Measurements from ENCODE around the gene GPLD1.
A peak's percentile ranks its signal among the peaks of the same experiment; 100 is the strongest.
"Not testable (repeated sequence)": the region's sequence is repeated elsewhere in the genome, so short reads cannot be mapped to it uniquely, and the experiment has no call there.

GPLD1 gene

GRCh38 chr6:24408719-24409410 lies 80.5 kb downstream of the GPLD1 start:
- no peak for DNase-seq

GRCh38 chr6:24405262-24405661 lies 84.1 kb downstream of the GPLD1 start:
- no peak for DNase-seq

- DNase-seq = no peak
Measured at GRCh38 chr6:24403501-24403824, 85.9 kb downstream of the GPLD1 start.

GRCh38 chr6:24402697-24403500 lies 86.5 kb downstream of the GPLD1 start, which contains the start of gene MRS2:
Gene MRS2 (plus strand): TSS chr6:24402936. CDS start chr6:24403047, 111 bp downstream.
- peak; percentile 91 for DNase-seq

- no peak for DNase-seq
Measured at GRCh38 chr6:24401458-24401857, 87.9 kb downstream of the GPLD1 start.

GRCh38 chr6:24400045-24401039 lies 89.0 kb downstream of the GPLD1 start:
- DNase-seq = not testable (repeated sequence)

GRCh38 chr6:24397631-24398030 lies 91.7 kb downstream of the GPLD1 start:
- no peak for DNase-seq

- no peak for DNase-seq
Measured at GRCh38 chr6:24396824-24397223, 92.6 kb downstream of the GPLD1 start.

GRCh38 chr6:24394780-24395437 lies 94.5 kb downstream of the GPLD1 start:
- DNase-seq = no peak

- DNase-seq = no peak
Measured at GRCh38 chr6:24394061-24394779, 95.2 kb downstream of the GPLD1 start.

GRCh38 chr6:24391756-24392405 lies 97.5 kb downstream of the GPLD1 start:
- DNase-seq = no peak

GRCh38 chr6:24391208-24391607 lies 98.2 kb downstream of the GPLD1 start:
- no peak for DNase-seq

GRCh38 chr6:24387818-24388217 lies 101.6 kb downstream of the GPLD1 start:
- no peak for DNase-seq

- no peak for DNase-seq
Measured at GRCh38 chr6:24385536-24386269, 103.7 kb downstream of the GPLD1 start.

- not testable (repeated sequence) for DNase-seq
Measured at GRCh38 chr6:24384369-24385130, 104.8 kb downstream of the GPLD1 start.

GRCh38 chr6:24382891-24383494 lies 106.4 kb downstream of the GPLD1 start:
- DNase-seq = not testable (repeated sequence)

- no peak for DNase-seq
Measured at GRCh38 chr6:24382220-24382540, 107.2 kb downstream of the GPLD1 start.

- DNase-seq = no peak
Measured at GRCh38 chr6:24381476-24382219, 107.7 kb downstream of the GPLD1 start.
